SK-N-DZ (cell line): ENCODE data around the gene DVL1.

Experiments used
- DNase-seq: peaks from one replicate; pipeline ENCODE4 v3.0.0-alpha.2; 2015; ENCODE audit warnings: low spot score

The DVL1 gene

DNA sequence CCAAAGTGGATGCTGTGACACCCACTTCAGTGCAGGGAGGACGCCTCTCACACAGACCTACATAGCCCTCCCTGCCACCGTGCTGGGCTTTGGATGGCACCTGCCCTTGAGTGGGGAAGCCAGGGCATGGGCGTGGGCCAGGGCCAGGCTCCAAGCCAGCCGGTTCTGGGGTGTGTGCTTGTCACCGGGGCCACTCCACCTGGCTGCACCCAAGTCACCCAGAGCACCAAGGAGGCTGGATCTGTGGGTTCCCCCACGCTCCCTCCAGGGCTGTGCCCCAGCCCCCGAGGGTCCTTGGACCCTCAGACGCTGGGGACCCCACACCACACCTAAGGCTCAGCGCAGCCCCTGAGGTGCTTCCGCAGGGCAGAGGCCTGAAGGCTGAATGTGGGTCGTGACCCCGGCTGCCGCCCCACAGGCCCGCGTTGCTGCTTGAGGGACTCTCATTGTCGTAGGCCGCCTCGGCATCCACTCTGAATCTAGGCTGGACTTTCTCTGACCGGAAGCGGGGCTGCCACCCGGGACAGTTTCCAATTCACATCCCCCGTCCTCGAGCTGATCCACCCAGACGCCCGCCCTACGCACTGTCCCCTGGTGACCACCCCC, 7.7 kb upstream of the DVL1 start:
- DNase-seq = no peak

DNA sequence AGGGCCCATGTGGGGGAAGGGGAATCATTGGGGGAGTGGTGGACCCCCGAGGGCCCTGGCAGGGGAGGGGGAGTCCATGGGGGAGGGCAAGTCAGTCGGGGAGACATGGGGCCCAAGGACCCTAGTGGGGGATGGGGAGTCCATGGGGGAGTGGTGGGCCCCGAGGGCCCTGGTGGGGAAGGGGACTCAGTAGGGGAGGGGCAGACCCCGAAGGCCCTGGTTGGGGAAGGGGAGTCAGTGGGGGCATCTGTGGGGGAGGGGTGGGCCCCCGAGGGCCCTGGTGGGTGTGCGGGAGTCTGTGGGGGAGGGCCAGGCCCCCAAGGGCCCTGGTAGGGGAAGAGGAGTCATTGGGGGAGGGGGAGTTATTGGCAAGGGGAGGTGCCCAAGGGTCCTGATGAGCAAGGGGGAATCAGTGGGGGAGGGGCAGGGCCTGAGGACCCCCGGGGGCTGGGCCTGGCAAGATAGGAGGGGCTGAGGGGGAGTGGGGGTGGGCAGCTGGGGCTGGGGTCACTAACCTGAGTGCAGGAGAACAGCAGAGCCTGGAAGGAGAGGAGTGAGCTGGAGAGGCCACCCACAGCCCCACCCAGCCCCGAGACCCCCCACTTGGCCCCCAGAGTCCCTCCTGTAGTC, 7.1 kb upstream of the DVL1 start:
- no peak for DNase-seq

DNA sequence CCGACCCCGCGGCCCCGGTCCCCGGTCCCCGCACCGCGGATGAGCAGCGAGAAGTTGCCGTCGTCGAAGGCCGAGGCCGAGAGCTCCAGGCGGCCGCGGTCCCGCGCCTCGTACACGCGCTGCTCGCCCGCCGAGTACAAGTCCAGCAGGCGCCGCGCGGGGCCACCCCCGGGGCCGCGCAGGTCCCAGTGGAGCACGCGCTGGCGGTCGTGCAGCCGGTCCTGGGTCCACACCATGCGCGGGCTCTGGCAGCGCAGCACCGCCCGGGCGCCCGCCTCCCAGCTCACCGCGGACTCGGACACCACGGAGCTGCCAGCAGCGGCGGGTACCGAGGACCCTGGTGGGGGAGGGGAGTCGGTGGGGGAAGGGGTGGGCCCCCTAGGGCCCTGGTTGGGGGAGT, 6.2 kb upstream of the DVL1 start:
- DNase-seq = no peak

DNA sequence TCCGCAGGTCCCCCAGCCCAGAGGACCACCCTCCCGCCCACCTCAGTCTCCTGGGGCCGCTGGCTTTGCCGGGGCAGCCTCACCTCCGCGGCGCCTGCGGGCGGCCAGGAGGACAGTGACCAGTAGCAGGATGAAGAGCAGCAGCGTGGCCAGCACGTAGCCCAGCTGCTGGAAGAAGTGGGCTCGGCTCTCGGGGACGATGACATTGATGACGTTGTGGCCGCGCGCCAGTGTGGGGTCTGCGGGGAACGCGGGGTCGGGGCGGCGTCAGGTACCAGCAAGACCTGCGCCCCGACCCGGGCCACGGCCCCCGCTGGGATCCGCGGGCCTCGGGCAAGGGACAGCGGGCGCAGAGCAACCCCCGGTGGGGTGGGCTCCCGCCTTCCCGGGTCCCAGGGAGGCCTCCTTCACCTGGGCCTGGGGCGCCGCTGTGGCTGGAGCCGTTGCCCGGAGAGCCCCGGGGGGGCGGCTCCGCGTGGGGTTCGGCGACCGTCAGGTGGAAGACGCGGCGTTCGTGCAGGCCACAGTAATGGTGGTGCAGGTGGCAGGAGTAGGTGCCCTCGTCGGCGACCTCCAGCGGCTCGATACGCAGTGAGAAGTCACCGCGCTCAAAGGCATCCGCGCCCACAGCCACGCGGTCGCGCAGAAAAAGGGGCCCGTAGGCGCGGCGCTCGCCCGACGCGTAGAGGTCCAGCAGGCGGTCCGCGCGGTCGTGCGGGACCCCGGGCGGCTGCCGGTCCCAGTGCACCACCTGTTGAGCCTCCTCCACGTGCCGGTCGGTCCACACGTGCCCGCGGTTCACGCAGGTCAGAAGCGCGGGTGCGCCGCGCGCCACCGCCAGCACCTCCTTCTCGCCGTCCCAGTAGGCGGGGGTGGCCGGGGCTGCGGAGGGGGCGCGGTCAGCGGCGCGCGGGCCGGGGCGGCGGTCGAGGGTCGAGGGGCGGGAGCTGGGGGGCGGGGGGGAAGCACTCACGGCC, 5.3 kb upstream of the DVL1 start:
- DNase-seq = no peak

DNA sequence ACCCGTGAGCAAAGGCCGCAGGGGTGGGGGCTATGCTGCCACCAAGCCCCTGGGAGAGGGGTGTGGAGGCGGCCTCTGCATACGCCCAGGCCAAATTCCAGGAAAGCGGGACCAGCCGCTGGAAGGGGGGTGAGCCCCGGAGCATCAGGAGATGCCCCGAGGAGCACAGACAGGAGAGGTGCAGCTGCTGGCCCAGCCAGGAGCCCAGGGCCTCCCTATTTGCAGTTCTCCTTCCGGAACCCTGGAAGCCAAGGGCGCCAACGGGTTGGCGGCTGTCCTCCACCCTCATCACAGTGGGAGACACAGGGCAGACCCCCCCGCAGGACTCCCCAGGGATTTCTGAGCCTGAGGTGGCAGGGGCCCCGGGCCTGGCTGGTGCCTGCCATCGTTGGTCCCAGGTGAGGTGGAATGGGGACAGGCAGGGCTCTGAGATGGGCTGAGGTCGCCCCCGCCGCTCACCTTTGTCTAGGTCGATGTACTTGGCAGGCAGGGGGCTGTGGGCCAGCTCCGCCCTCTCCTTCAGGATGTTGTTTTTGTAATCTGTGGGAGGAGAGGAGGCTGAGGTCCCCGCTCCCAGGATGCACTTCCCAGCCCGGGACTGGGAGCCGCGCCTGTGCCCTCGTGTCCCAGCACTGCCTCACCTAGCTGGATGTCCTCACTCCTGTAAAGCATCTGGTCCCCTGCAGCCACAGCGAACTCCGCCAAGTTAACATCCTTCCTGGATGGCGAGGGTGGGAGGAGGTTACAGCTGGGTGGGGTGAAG, 4.4 kb upstream of the DVL1 start:
- no peak for DNase-seq

DNA sequence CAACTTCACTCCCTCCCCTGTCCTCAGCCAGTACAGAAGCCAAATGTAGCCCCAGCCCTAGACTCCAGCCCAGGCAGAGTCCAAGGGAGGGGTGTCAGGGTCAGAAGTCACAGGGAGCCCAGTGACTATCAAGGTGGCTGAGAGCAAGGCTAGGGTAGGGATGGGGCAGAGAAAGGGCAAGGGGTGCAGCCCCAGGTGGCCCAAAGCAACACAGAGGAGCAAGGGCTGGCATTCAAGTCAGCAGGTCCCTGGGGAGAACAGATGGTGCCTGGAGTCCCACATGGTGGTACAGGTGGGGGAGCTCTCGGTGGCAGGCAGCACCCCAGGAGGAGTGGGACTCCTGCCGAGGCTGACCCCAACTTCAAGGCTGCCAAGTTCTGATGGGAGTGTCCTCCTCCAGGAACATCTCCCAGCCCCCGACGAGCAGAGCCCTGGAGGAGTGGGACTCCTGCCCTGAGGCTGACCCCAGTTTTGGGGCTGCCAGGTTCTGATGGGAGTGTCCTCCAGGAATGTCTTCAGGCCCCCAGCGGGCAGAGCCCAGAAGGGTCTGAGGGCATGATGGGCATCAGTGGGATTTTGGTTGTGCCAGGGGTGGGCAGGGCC, 3.7 kb upstream of the DVL1 start:
- DNase-seq = no peak

DNA sequence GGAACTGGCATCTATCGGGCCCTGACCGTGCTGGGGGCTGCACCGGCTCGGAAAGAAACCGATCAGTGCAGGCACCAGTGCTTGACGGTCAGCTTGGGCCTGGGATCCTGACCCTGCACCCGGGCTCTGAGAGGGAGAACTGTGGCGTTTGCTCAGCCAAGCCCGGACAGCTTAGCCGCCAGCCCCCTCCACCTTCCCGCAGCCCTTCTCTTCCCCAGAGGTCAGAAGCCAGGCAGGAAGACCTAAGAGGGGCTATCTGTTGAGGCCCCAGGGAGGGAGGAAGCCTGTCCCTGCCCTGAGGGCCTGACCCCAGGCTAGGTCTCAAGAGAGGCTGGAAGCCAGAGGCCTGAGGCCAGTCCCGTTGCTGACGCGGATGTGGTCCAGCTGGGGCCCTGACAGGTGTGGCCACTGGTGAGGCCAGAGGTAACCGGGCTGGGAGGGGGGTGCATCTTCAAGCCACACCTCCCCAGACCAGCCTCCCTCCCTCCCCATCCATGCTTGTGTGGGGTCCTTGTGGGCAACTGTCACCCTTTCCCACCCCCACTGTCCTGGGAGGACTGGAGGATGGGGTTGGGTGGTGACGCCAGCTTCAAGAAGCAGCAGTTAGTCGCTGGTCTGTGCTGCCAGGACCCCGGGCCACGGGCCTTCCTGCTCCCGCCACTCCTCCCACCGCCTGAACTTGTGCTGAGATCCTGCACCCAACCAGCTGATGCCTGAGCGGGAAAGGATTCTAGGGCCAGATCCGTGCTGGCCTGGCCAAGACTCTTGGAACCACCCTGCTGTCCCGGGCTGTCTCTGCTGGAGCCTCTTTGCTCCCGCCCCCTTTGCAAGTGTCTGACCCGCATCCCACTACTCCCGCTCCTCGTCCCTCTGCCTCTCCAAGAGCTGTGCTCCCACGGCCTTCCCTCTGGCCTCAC, 2.6 kb upstream of the DVL1 start:
- no peak for DNase-seq

DNA sequence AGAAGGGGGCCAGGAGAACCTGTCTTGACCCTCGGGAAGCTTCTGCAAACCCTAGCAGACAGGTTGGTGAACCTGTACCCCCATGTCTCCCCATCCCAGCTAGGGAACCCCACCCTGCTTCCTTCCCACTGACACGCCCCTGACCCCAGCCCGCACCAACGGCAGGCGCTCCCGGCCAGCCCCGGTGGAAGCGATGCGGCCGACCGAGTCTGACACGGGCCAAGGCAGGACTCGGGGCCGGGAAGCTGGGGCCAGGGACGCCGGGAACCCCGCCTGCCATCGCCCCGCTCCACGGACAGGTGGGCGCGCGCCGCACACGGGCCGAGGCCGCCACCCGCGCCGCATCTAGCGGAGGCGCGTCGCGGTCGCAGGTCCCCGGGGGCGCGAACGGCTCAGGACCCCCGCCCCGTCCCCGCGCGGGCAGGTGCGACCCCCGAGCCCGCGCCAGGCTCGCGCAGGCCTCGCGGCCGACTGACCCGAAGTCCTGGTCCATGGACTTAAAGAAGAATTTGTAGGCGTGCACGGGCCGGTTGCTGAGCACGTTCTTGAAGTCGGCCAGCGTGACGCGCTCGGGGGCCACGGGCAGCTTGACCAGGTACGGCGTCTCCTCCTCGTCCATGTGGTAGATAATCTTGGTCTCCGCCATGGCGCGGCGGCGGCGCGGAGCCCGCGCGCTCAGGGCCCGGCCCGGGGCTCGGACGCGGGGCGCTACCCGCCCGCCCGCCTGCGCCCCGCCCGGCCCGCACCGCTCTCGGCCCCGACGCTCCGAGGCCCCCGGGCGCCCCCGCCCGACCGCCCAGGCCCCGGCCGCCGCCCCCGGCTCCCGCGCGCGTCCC, 580 bp downstream of the DVL1 start:
- DNase-seq = no peak

DNA sequence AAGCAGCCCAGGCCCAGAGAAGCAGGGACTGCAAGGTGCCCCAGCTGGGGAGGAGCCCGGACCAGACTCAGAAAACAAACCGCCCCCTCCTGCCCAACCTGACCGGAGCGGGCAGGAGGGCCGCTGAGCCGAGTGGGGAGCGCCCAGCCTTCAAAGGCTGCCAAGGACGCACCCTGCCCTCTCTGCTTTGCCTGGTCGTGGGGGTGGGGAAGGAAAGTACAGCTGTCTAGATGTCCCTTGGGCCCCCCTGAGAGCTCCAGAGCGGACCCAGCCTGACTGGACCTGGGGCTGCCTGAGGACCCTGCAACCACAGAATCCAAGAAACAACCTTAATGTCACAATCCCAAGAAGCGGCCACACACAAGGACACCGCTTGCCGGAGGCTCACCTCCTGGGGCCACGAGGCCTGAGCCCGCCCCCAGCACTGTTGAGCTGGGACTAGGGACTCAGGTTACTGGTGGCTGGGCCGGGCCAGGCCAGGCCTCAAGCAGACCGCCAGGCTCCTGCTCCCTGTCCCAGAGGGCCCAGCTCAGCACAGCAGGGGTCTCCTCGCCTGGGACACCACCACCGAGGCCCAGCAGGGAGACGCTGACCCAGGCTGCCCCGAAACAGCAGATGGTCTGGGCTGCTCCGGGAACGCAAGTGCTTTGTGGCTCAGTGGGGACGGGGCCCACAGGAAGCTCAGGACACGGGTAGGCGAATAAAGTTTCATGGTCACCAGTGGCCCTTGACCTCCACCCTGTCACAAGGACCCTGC, 1.4 kb downstream of the DVL1 start:
- no peak for DNase-seq

DNA sequence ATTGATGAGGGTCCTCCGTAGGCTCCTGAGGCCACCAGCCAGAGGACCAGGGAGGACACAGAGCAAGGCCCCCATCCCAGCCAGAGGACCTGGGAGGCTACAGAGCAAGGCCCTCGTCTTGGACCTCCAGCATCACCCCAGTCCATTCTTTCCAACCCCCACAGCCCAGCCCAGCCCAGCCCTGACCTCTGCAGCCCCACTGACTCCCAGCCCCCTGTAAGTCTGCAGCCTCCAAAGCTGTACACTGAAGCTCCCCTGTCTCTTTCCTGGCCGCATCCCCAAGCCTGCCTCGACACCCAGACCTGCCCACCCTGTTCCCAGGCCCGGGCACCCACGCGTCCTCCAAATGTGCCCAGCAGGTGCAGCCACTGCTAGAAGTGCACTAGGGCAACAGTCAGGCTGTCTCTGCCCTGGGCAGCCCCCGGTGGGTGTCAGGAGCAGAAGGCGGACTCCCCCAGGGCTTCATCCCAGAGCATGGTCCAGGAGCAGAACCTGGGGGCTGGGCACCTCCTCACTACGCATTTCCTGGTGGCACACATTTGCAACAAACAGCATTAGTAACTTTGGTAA, 2.1 kb downstream of the DVL1 start:
- DNase-seq = no peak

DNA sequence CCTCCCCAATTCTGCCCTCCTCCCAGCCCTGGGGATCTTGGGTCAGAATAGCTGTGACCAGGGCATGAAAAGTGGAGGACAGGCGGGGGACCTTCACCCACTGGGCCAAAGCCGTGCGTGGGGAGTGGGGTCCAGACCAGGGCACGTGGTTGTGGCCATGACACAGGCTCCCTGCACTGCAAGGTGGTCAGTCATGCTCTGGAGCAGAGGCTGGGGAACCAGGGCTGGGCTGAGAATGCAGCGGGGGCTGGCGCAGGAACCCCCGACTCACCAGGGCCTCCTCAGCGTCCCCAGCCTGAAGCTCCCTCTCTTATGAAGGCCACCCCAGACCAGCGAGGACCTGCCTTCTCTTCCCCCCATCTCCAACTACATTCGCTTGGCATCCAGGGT, 2.7 kb downstream of the DVL1 start:
- no peak for DNase-seq

DNA sequence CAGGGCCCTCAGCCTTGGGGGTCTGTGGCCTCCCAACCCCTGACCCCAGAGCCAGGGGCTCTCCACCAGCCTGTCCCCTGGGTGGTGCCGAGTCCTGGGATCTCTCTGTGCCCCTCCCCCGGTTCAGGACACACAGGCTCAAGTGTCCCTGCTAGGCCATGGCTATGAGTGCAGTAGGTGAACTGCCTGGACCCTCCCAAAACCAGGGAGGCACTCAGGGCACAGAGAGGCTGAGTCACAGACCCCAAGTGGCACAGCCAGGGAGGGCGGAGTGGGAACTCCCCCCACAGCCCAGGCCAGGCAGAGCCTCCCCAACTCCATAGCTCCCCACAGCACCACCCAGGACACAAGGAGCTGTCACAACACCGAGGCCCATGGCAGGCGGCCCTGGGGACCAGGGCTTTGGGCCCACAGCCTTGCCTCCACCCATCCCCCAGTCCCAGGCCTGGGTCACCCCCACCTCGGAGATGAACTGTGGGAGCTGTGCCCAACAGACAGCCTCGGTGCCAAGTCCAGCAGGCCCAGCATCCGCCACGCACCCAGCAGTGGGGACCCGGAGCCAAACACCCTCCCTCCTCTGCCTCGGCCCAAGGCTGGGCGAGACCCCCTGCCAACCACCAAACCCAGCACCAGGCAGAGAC, 3.2 kb downstream of the DVL1 start:
- no peak for DNase-seq

DNA sequence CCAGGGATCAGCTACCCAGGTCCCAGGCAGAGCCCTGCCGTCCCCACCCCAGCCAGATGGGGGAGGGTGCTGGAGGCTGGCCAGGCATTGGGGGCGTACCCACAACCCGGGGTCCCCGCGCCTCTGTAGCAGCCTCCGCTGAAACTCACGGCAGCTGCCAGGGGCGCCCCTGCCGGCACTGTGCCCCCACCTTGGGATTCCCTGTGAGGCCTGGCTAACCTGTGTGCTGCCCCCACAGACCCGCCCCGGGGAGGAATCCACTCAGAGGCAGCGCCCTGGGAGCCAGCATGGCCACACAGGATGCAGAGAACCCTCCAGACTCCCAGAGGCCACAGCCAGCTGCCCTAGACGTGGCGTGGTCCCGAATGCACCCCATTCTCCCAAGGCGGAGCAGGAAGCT, 3.8 kb downstream of the DVL1 start:
- DNase-seq = no peak

DNA sequence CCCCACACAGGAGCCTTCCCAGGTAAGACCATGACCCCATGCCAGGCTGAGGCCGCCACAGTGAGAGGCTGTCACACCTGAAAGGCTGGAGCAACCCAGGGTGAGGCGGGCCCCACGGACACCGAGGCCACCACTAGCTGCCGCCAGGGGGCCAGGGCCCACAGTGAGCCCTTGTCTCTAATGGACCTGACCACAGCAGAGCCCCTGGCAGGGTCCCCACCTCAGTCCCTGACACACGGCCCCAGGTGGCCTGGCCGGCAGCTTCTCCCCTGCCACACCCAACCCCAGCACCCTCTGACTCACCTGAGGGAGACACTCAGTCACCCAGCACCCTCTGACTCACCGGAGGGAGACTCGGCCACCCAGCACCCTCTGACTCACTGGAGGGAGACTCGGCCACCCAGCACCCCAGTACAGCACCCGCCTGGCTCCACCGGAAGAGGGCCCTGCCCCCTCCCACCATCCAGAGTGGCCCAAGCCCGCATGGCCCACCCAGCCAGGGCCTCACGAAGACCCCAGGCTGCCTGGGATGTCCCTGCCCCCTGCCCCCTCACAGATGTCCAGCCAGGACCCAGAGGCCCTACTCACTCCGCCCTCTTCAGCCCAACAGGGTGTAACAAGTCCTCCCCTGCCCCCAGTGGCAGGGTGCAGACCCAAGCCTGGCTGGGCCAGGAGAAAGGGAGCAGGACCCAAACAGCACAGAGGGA, 4.4 kb downstream of the DVL1 start:
- DNase-seq = no peak

DNA sequence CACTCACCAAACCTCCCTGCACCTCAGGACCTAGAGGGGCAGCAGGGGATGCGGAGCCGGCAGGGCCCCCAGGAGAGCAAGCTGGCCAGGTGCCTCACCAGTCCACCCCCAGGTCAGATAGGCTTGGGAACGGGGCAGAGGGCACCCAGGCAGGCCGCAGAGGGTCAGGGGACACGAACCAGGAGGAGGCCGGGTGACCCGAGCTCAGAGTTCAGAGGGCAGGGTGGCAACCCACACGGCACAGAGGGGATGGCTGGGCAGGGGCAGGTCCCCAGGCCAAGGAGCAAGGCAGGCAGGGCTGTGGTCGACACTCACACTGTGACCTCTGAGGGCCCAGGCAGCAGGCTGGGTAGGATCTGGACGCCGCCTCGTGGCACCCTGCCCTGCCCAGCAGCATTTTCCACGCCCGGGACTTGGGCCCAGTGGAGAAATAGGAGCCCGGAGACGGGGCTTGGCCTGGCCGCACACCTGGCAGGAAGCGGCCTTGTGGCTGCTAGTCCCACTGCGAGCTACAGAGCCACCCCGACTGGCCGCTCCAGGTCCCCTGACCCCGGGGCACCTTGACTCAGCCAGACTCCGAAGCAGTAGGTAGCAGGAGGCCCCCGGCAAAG, 5.3 kb downstream of the DVL1 start:
- DNase-seq = no peak

DNA sequence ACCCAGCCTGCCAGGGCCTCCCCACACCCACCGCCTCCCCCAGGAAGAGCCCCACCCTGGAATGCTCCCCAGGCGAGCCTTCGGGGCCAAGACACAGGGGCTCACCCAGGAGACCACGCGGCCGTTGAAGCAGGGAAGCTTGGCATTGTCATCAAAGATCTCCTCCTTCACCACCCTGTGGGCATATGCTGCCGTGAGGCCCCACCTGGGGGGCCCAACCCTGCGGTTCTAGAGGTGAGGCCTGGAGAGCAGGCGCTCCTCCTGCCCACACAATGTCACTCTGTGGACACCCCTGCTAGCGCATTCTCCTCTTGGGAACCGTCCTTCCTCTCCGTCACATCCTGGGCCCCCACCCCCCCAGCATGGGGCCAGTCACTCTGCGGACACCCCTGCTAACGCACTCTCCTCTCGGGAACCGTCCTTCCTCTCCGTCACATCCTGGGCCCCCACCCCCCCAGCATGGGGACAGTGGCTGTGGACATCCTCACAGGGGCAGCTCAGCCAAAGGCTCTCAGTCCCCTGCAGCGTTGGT, 6.6 kb downstream of the DVL1 start:
- no peak for DNase-seq
